ENCODE measurements around the gene TBX1. TPM values are rescaled to one million over a fixed set of nuclear protein-coding genes. Genes with fewer than 3 reads are reported as not detected.

Gene TBX1
- total and polyA plus RNA-seq, 2 of the 13 experiments (the other 11 are each of a cell fraction or from before 2014, with no cell fraction given) = not detected

DNA sequence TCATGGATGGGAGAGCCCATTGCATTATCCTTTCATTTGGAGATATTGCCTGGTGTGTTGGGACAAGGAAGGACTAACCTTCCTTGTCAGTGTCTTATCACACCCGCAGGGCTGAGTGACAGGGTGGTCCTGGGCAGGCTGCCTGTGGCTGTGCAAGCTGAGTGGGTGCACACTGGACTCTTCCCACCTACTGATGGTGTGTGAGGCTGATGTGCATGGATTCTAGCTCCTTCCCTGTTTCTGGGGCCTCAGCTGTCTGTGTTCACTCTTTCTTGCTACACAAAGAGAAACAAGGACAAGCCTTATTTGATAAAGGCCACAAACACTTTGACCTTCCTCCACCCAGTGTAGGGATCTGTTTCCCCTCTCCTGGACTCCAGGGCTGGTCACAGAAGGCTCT, 22.0 kb downstream of the TBX1 start:
- no peak overlapping the region for H3K9ac ChIP-seq (ENCODE audit: insufficient read depth, low read depth, low read length)
- H3K36me3 ChIP-seq (replicated peaks in 1 of 2; ENCODE audit: control insufficient read depth in 1 of 2, insufficient read depth in 2 of 2, low read length in 2 of 2) = no peaks in the 10 kb centered on the region
- H3K4me2 ChIP-seq (ENCODE audit: low read depth, low read length) = no peak overlapping the region
- H3K27me3 ChIP-seq (ENCODE audit: control insufficient read depth in 1 of 2, insufficient read depth in 2 of 2, low read length in 2 of 2) = peaks cover 0 to 26% of the 10 kb centered on the region in 2 experiments; a peak in 2 of 5 replicates
- no peak for DNase-seq (ENCODE audit: low spot score)
- H3K79me2 ChIP-seq (ENCODE audit: insufficient read depth, low read length) = no peaks in the 10 kb centered on the region
- H2AFZ ChIP-seq (ENCODE audit: low read length) = no peak overlapping the region
- no peak overlapping the region for H3K27ac ChIP-seq (ENCODE audit: extremely low read length, insufficient read depth, low read length)
- no peak for FAIRE-seq
- no TSS peak for BruUV-seq (replicated peaks)
- H3K4me3 ChIP-seq (replicated peaks in 1 of 3; ENCODE audit: insufficient read depth in 1 of 3, low read depth in 2 of 3, low read length in 3 of 3) = no peak overlapping the region
- POLR2A ChIA-PET = no interaction called here
- in situ Hi-C loops (cut with HindIII; ENCODE audit: extremely low pct_ligation_motif_present, low pct_unique_long_range_greater_than_20kb) (no loop called here), intact Hi-C loops (cut with micrococcal nuclease; ENCODE audit: unreplicated experiment) (loop anchor here (5.0 kb wide), 1 partner anchor 50 kb away; no protein-coding TSS in a partner anchor)
- TF ChIP-seq MAFK (conservative IDR thresholded peaks at IDR 0.05 in 1 of 2, IDR thresholded peaks at IDR 0.05 in 1 of 2; ENCODE audit: low read length in 2 of 2) = no peak
- TF ChIP-seq CCDC6 (CRISPR knock-in tag; IDR thresholded peaks at IDR 0.05) = no peak
- no peak for TF ChIP-seq ZNF619 (CRISPR knock-in tag; IDR thresholded peaks at IDR 0.05)
- no peak for TF ChIP-seq ZNF652 (CRISPR knock-in tag; IDR thresholded peaks at IDR 0.05; ENCODE audit: borderline replicate concordance, low read depth)
- no peak for TF ChIP-seq HOXA5 (CRISPR knock-in tag; IDR thresholded peaks at IDR 0.05)
- no peak for TF ChIP-seq MIXL1 (CRISPR knock-in tag; IDR thresholded peaks at IDR 0.05)
- TF ChIP-seq, protein P1, sequence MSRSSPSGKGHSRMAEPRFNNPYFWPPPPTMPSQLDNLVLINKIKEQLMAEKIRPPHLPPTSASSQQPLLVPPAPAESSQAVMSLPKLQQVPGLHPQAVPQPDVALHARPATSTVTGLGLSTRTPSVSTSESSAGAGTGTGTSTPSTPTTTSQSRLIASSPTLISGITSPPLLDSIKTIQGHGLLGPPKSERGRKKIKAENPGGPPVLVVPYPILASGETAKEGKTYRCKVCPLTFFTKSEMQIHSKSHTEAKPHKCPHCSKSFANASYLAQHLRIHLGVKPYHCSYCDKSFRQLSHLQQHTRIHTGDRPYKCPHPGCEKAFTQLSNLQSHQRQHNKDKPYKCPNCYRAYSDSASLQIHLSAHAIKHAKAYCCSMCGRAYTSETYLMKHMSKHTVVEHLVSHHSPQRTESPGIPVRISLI (CRISPR knock-in tag; IDR thresholded peaks at IDR 0.05; ENCODE audit: borderline replicate concordance) = no peak
- no peak for TF ChIP-seq MBNL3 (CRISPR knock-in tag; conservative IDR thresholded peaks at IDR 0.05)
- TF ChIP-seq, protein P2, sequence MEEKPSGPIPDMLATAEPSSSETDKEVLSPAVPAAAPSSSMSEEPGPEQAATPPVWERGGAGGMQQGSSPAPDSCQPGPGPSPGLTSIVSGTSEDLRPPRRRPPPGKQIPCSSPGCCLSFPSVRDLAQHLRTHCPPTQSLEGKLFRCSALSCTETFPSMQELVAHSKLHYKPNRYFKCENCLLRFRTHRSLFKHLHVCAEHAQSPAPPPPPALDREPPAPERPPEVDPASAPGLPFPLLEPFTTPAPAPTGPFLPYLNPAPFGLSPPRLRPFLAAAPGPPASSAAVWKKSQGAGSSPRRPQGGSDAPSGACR (CRISPR knock-in tag; IDR thresholded peaks at IDR 0.05) = no peak
- no peak for TF ChIP-seq SOX5 (CRISPR knock-in tag; IDR thresholded peaks at IDR 0.05; ENCODE audit: borderline replicate concordance)
- TF ChIP-seq, protein P3, sequence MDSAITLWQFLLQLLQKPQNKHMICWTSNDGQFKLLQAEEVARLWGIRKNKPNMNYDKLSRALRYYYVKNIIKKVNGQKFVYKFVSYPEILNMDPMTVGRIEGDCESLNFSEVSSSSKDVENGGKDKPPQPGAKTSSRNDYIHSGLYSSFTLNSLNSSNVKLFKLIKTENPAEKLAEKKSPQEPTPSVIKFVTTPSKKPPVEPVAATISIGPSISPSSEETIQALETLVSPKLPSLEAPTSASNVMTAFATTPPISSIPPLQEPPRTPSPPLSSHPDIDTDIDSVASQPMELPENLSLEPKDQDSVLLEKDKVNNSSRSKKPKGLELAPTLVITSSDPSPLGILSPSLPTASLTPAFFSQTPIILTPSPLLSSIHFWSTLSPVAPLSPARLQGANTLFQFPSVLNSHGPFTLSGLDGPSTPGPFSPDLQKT (CRISPR knock-in tag; IDR thresholded peaks at IDR 0.05; ENCODE audit: borderline replicate concordance) = no peak
- no peak for TF ChIP-seq SIX4 (CRISPR knock-in tag; IDR thresholded peaks at IDR 0.05)
- TF ChIP-seq RBAK (CRISPR knock-in tag; IDR thresholded peaks at IDR 0.05) = no peak
- TF ChIP-seq ZNF800 (CRISPR knock-in tag; IDR thresholded peaks at IDR 0.05) = no peak
- no peak for TF ChIP-seq ETV5 (CRISPR knock-in tag; IDR thresholded peaks at IDR 0.05; ENCODE audit: borderline replicate concordance)
- no peak for TF ChIP-seq ZNF629 (CRISPR knock-in tag; conservative IDR thresholded peaks at IDR 0.05)
- TF ChIP-seq TCF12 (IDR thresholded peaks at IDR 0.05) = no peak
- TF ChIP-seq TCF12 (CRISPR knock-in tag; IDR thresholded peaks at IDR 0.05) = no peak
- TF ChIP-seq ZNF530 (CRISPR knock-in tag; IDR thresholded peaks at IDR 0.05; ENCODE audit: low read depth) = no peak
- no peak for TF ChIP-seq ZNF839 (CRISPR knock-in tag; IDR thresholded peaks at IDR 0.05; ENCODE audit: borderline replicate concordance)
- no peak for TF ChIP-seq ZNF567 (CRISPR knock-in tag; IDR thresholded peaks at IDR 0.05; ENCODE audit: borderline replicate concordance)
- no peak for ATAC-seq
- CTCF ChIA-PET (ENCODE audit: low intra/inter-chr PET ratio, low total read pairs) = no interaction called here
- H3K9me3 ChIP-seq (ENCODE audit: low read length) = no peaks in the 10 kb centered on the region
- WGBS (ENCODE audit: low lambda C conversion rate) = 82% methylated on average over 1 of the region's 1 CpG
- no peaks in the 10 kb centered on the region for H4K20me1 ChIP-seq (ENCODE audit: insufficient read depth, low read length)
- H3K4me1 ChIP-seq (ENCODE audit: insufficient read depth, low read length) = peaks cover 19% of the 10 kb centered on the region
